Heart left ventricle (tissue), 13 donors: ENCODE measurements around the gene ENTHD1.

ENCODE experiments used
- POLR2A ChIP-seq, 2 donors: fragments of 450-650 bp; IDR thresholded peaks; one replicate each; pipeline ENCODE4 v1.6.1; 2017; ENCODE audit warnings: antibody characterized with exemption in 2 of 2, mild to moderate bottlenecking in 2 of 2, moderate library complexity in 2 of 2
- TF ChIP-seq, protein P1 (sequence below), 12 donors: fragments of 200-600 bp; sonication (generic) in 4 of 12; IDR thresholded peaks; one replicate each; pipeline versions ENCODE4 v1.5.0 to v1.8.0; 2018 to 2022; ENCODE audit warnings: antibody characterized with exemption in 12 of 12, mild to moderate bottlenecking in 5 of 12
- donor health status: ischemic (EF 13 %, LVEDD 7.1; RV severe dilation, severe dysfunction).
- donor health status: DM: no; HTN: yes; CAD: no.
- donor health status: DM: no; HTN: no; CAD: no.
- donor health status: ischemic (EF 25% LVEDD 6.9; RV normal size, moderate dysfunction).
- donor health status: ischemic (EF 25% LVEDD 5.7; RV mildly dilated, moderate dysfunction).
- donor health status: ischemic (EF 35%, LVEDD 5.7; RV mildly dilated, moderate dysfunction).
- donor health status: nonischemic (EF 11% LVEDD 7.7; RV severe dilation, severe dysfunction).
- donor health status: DM: yes; HTN: yes; CAD: no.
- donor health status: PGD.
- donor health status: ischemic (EF 29% LVEDD 5.4; RV normal size, mild dysfunction).
- donor health status: nonischemic (EF 23%, LVEDD 6.1; RV moderate dilation, normal function).

DNA sequence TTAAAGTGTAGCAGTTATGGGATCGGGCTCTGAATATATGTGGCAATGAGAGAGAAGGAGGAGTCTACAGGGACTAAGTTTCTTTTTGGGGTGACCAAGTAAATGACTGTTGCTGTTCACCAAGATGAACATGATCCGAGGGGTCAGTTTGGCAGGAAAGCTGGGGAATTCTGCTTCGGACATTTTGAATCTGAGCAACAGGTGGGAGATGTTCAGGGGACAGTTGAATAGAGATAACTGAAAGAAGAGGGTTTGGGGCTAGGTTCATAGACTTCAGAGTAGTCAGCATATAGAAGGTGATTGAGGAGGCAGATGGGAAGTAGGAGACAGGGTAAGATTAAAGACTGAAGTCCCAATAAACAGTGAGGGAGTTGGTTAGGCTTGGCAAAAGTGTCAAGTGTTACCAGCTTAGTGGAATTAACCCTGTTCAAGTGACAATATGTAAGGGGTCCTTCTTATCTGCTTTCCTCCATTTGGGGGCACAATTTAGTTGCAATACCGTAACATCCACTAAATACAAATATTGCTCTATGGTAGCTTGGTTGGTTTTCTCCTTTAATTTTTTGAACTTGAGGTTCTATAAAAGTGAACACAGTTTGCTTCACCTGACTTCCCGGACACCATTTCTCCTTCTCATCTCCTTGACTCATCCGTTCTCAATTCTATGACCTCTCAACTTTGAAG, 2.9 kb upstream of the ENTHD1 start:
- TF ChIP-seq POLR2A (IDR thresholded peaks at IDR 0.05): no peak
- TF ChIP-seq, protein P1, sequence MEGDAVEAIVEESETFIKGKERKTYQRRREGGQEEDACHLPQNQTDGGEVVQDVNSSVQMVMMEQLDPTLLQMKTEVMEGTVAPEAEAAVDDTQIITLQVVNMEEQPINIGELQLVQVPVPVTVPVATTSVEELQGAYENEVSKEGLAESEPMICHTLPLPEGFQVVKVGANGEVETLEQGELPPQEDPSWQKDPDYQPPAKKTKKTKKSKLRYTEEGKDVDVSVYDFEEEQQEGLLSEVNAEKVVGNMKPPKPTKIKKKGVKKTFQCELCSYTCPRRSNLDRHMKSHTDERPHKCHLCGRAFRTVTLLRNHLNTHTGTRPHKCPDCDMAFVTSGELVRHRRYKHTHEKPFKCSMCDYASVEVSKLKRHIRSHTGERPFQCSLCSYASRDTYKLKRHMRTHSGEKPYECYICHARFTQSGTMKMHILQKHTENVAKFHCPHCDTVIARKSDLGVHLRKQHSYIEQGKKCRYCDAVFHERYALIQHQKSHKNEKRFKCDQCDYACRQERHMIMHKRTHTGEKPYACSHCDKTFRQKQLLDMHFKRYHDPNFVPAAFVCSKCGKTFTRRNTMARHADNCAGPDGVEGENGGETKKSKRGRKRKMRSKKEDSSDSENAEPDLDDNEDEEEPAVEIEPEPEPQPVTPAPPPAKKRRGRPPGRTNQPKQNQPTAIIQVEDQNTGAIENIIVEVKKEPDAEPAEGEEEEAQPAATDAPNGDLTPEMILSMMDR (IDR thresholded peaks at IDR 0.05): no peak
